GM20431 (cell line): Measurements from ENCODE around the gene KRTAP4-11.
"Not testable (repeated sequence)": the region's sequence is repeated elsewhere in the genome, so short reads cannot be mapped to it uniquely, and the experiment has no call there.

ENCODE experiments used
- in situ Hi-C: fragments of 300-500 bp; cut with MseI, MboI; formaldehyde crosslinking; loops from one replicate; pipeline ENCODE4 v1.15.0; 2020; ENCODE audit warnings: low sequenced_read_pairs; ENCODE audit not compliant: unreplicated experiment

The KRTAP4-11 gene

GRCh38 chr17:41117846-41118386 is at the start of gene KRTAP4-11:
KRTAP4-11 (minus strand) TSS chr17:41118373; CDS start chr17:41118315, 58 bp downstream.
- in situ Hi-C loops: not testable (repeated sequence)

- in situ Hi-C loops: no loop called here
Observed at GRCh38 chr17:41167561-41167960, 49.4 kb upstream of the KRTAP4-11 start.

GRCh38 chr17:41163828-41164227 is 45.7 kb upstream of the KRTAP4-11 start:
- in situ Hi-C loops: no loop called here

GRCh38 chr17:41160648-41161047 is 42.5 kb upstream of the KRTAP4-11 start, which contains the start of gene KRTAP4-4:
KRTAP4-4 (minus strand) TSS chr17:41160748; CDS start chr17:41160691, 57 bp downstream.
- in situ Hi-C loops: no loop called here

- in situ Hi-C loops: not testable (repeated sequence)
Observed at GRCh38 chr17:41160190-41160589, 42.0 kb upstream of the KRTAP4-11 start.

GRCh38 chr17:41153856-41154255 is 35.7 kb upstream of the KRTAP4-11 start:
- in situ Hi-C loops: no loop called here

- in situ Hi-C loops: no loop called here
Observed at GRCh38 chr17:41151525-41151924, 33.4 kb upstream of the KRTAP4-11 start.

GRCh38 chr17:41150026-41150425 is 31.9 kb upstream of the KRTAP4-11 start:
- in situ Hi-C loops: no loop called here

- in situ Hi-C loops: no loop called here
Observed at GRCh38 chr17:41149652-41149985, 31.4 kb upstream of the KRTAP4-11 start, which contains the start of gene KRTAP4-5. KRTAP4-5 (minus strand) TSS chr17:41149825; CDS start chr17:41149767, 58 bp downstream.

- in situ Hi-C loops: not testable (repeated sequence)
Observed at GRCh38 chr17:41148971-41149651, 30.9 kb upstream of the KRTAP4-11 start.

- in situ Hi-C loops: no loop called here
Observed at GRCh38 chr17:41147531-41148204, 29.5 kb upstream of the KRTAP4-11 start.

- in situ Hi-C loops: no loop called here
Observed at GRCh38 chr17:41145261-41145660, 27.1 kb upstream of the KRTAP4-11 start.

- in situ Hi-C loops: no loop called here
Observed at GRCh38 chr17:41144846-41145245, 26.7 kb upstream of the KRTAP4-11 start.

GRCh38 chr17:41141361-41141760 is 23.2 kb upstream of the KRTAP4-11 start:
- in situ Hi-C loops: no loop called here

GRCh38 chr17:41140360-41141131 is 22.4 kb upstream of the KRTAP4-11 start, which contains the start of gene KRTAP4-6:
KRTAP4-6 (minus strand) TSS chr17:41140544; CDS start chr17:41140487, 57 bp downstream.
- in situ Hi-C loops: no loop called here

GRCh38 chr17:41139865-41140264 is 21.7 kb upstream of the KRTAP4-11 start:
- in situ Hi-C loops: not testable (repeated sequence)

- in situ Hi-C loops: no loop called here
Observed at GRCh38 chr17:41133880-41134735, 15.9 kb upstream of the KRTAP4-11 start.

GRCh38 chr17:41131979-41132378 is 13.8 kb upstream of the KRTAP4-11 start:
- in situ Hi-C loops: no loop called here

- in situ Hi-C loops: no loop called here
Observed at GRCh38 chr17:41127371-41127770, 9.2 kb upstream of the KRTAP4-11 start.
